Frontal cortex (tissue), 4 donors: ENCODE results near the gene INTS13. TPM values are rescaled to one million over a fixed set of nuclear protein-coding genes. Genes with fewer than 3 reads are reported as not detected.
"Not testable (repeated sequence)": the region's sequence is repeated elsewhere in the genome, so short reads cannot be mapped to it uniquely, and the experiment has no call there.

Experiments used
- DNase-seq, 2 donors: peaks; one replicate each; pipeline ENCODE4 v3.0.0; 2012; ENCODE audit warnings: low spot score in 2 of 2
- FAIRE-seq: peaks from 2 replicates; lab custom pipeline; 2012; peaks lifted over from hg19 to GRCh38; lab: Jason Lieb, UNC
- total RNA-seq: library from RNA; depleted of rRNA; stranded (reverse); fragments of >200 nt; gene quantifications from one replicate; pipeline ENCODE4 v1.2.3, GENCODE V29; 2014
- donor health status: control.
- donor health status: control.
- donor health status: control.

Gene INTS13
- total RNA-seq, 1 donor from 2014 or later = 26.9 TPM

GRCh38 chr12:26872625-26873024 lies 65.2 kb downstream of the INTS13 start:
- no peak for FAIRE-seq
- no peak for DNase-seq

DNA sequence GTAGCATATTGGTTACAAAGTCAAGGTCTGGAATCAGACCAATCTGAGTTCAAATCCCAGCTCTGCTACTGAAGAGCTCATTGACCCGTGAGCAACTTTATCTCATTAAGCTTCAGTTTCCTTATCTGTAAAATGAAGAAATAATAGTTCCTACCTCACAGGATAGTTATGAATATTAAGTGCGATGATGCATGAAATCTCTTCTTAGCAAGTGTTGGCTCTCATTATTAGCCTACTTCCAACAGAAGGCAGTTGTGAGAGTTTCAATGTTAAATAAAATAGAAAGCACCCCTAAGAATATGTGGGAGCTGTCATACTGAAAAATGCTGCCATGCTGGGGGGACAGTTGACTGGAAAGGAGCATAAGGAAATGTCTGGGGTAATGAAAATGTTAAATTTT lies 65.8 kb downstream of the INTS13 start:
- FAIRE-seq (no peak), DNase-seq (no peak)

GRCh38 chr12:26870491-26871419 lies 67.0 kb downstream of the INTS13 start:
- no peak for FAIRE-seq
- no peak for DNase-seq

- DNase-seq (no peak), FAIRE-seq (no peak)
Observed at GRCh38 chr12:26869908-26870459, 67.8 kb downstream of the INTS13 start.

GRCh38 chr12:26869104-26869494 lies 68.7 kb downstream of the INTS13 start:
- FAIRE-seq = no peak
- DNase-seq = no peak

- DNase-seq (no peak), FAIRE-seq (no peak)
Observed at GRCh38 chr12:26868447-26869103, 69.2 kb downstream of the INTS13 start.

DNA sequence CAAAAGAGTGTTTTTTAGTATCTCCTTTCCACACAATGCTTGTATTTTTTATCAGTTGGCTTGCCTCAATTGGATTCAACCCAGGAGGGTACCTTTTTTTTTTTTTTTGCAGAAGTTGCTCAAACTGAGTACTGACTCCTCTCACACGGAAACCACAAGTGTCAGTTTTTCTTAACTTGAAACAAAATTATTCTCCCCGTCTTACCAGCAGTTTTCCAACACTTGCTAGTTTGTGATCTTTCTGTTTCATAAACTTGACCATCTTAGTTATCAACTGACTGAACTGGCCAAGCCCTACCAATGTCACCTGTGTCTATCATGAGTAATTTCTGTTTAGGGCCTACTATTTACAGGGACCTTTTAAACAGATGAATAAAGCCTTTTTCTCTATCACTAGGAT lies 70.7 kb downstream of the INTS13 start:
- DNase-seq (no peak), FAIRE-seq (no peak)

GRCh38 chr12:26863515-26863914 lies 74.3 kb downstream of the INTS13 start:
- FAIRE-seq (no peak), DNase-seq (no peak)

- DNase-seq, FAIRE-seq: not testable (repeated sequence)
Observed at GRCh38 chr12:26862787-26863186, 75.0 kb downstream of the INTS13 start.

DNA sequence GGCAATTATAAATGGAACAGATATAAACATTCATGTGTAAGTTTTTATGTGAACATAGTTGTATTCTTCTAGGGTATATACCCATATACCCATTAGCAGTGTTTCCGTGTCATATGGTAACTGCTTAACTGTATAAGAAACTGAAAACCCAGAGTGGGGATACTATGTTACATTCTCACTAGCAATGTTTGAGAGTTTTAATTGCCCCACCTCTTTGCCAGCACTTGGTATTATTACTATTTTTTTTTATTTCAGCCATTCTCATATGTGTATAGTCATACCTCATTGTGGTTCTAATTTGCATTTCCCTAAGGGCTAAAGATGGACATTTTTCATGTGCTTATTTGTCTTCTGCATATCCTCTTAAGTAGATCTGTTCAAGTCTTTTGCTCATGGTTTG lies 76.1 kb downstream of the INTS13 start:
- no peak for DNase-seq
- no peak for FAIRE-seq

- DNase-seq (no peak), FAIRE-seq (no peak)
Observed at GRCh38 chr12:26857465-26858176, 80.2 kb downstream of the INTS13 start.

DNA sequence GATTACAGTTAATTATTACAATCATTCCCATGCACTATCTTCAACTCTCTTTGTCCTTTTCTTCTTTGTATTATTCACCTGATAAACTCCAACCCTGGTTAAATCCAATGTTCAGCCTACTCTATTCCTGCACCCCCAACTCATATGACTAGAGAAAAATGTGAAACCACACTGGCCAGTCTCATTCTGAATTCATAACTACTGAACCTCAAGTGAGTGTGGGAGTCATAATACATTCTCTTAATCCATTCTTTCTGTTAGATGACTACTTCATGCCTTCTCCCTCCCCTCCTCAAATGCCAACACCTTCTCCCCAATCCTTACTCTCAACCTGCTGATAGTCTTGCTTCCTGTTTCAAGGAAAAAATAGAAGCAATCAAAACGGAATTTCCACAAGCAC lies 82.4 kb downstream of the INTS13 start:
- DNase-seq (no peak), FAIRE-seq (no peak)

Other genes with a start within 250 kb of the INTS13 start
- gene ITPR2, start 104.8 kb downstream of the INTS13 start, total RNA-seq = 28.1 TPM
- 42.0 TPM for gene FGFR1OP2, start 489 bp upstream of the INTS13 start, total RNA-seq
- gene TM7SF3, start 76.4 kb upstream of the INTS13 start, total RNA-seq = 90.1 TPM
- 130 TPM for gene MED21, start 84.6 kb upstream of the INTS13 start, total RNA-seq
- gene C12orf71, start 144.6 kb upstream of the INTS13 start, total RNA-seq = not detected